Measurements from ENCODE around the gene LPAR1.

Gene LPAR1

GRCh38 chr9:110912419-110913291, 125.6 kb downstream of the LPAR1 start:
- no peak for DNase-seq

- no peak for DNase-seq
Measured at GRCh38 chr9:110911659-110912418, 126.4 kb downstream of the LPAR1 start.

- no peak for DNase-seq
Measured at GRCh38 chr9:110908894-110909293, 129.4 kb downstream of the LPAR1 start.

- DNase-seq, result no peak
Measured at GRCh38 chr9:110900917-110901316, 137.4 kb downstream of the LPAR1 start.

GRCh38 chr9:110900456-110900855, 137.8 kb downstream of the LPAR1 start:
- no peak for DNase-seq

- DNase-seq, result no peak
Measured at GRCh38 chr9:110898866-110899265, 139.4 kb downstream of the LPAR1 start.

- DNase-seq, result no peak
Measured at GRCh38 chr9:110898358-110898757, 139.9 kb downstream of the LPAR1 start.

- no peak for DNase-seq
Measured at GRCh38 chr9:110897943-110898342, 140.3 kb downstream of the LPAR1 start.

- DNase-seq, result no peak
Measured at GRCh38 chr9:110895147-110895905, 142.9 kb downstream of the LPAR1 start.

GRCh38 chr9:110894731-110895130, 143.5 kb downstream of the LPAR1 start:
- DNase-seq, result no peak

GRCh38 chr9:110892689-110893088, 145.6 kb downstream of the LPAR1 start:
- no peak for DNase-seq

GRCh38 chr9:110891760-110892159, 146.5 kb downstream of the LPAR1 start:
- DNase-seq, result no peak

- DNase-seq, result no peak
Measured at GRCh38 chr9:110890416-110890815, 147.9 kb downstream of the LPAR1 start.

- DNase-seq, result no peak
Measured at GRCh38 chr9:110887276-110887675, 151.0 kb downstream of the LPAR1 start.

GRCh38 chr9:110886832-110887231, 151.4 kb downstream of the LPAR1 start:
- DNase-seq, result no peak

GRCh38 chr9:110880189-110880588, 158.1 kb downstream of the LPAR1 start:
- no peak for DNase-seq

- no peak for DNase-seq
Measured at GRCh38 chr9:110877374-110877773, 160.9 kb downstream of the LPAR1 start.

GRCh38 chr9:110876929-110877328, 161.3 kb downstream of the LPAR1 start:
- DNase-seq, result no peak

- no peak for DNase-seq
Measured at GRCh38 chr9:110874963-110875674, 163.2 kb downstream of the LPAR1 start.

GRCh38 chr9:110872920-110873319, 165.3 kb downstream of the LPAR1 start:
- no peak for DNase-seq

GRCh38 chr9:110871736-110872135, 166.5 kb downstream of the LPAR1 start:
- no peak for DNase-seq

- DNase-seq, result no peak
Measured at GRCh38 chr9:110869931-110870330, 168.3 kb downstream of the LPAR1 start.

- DNase-seq, result no peak
Measured at GRCh38 chr9:110864011-110864410, 174.3 kb downstream of the LPAR1 start.
